Neural progenitor cell (in vitro differentiated cells): Measurements from ENCODE around the gene NAA10. TPM values are rescaled to one million over a fixed set of nuclear protein-coding genes. Genes with fewer than 3 reads are reported as not detected.

Experiments used
- DNase-seq: peaks from one replicate; pipeline ENCODE4 v3.0.0-alpha.2; 2016; ENCODE audit warnings: low spot score
- H2AFZ ChIP-seq: fragments of 200-600 bp; sonication (generic); replicated peaks from 2 replicates; pipeline ENCODE4 v1.6.1; 2016; ENCODE audit warnings: antibody characterized with exemption
- H3F3A ChIP-seq: fragments of 200-600 bp; sonication (generic); 2 replicates; pipeline ENCODE4 v1.6.1; 2016; ENCODE audit warnings: antibody characterized with exemption, low read depth
- H3K27ac ChIP-seq: fragments of 200-600 bp; sonication (generic); 2 replicates; pipeline ENCODE4 v1.5.1; 2016; ENCODE audit warnings: mild to moderate bottlenecking
- H3K27me3 ChIP-seq: fragments of 200-600 bp; sonication (generic); 2 replicates; pipeline ENCODE4 v1.6.1; 2016; ENCODE audit warnings: mild to moderate bottlenecking, moderate library complexity
- H3K36me3 ChIP-seq: fragments of 200-600 bp; sonication (generic); 2 replicates; pipeline ENCODE4 v1.5.1; 2016
- H3K4me1 ChIP-seq: fragments of 200-600 bp; sonication (generic); 2 replicates; pipeline ENCODE4 v1.6.1; 2016; ENCODE audit warnings: mixed run types
- H3K4me2 ChIP-seq: fragments of 200-600 bp; sonication (generic); 2 replicates; pipeline ENCODE4 v1.6.1; 2016
- H3K4me3 ChIP-seq: fragments of 200-600 bp; sonication (generic); 2 replicates; pipeline ENCODE4 v1.5.1; 2016
- H3K79me2 ChIP-seq: fragments of 200-600 bp; sonication (generic); 2 replicates; pipeline ENCODE4 v1.6.1; 2016; ENCODE audit warnings: low read depth
- H3K9ac ChIP-seq: fragments of 200-600 bp; sonication (generic); 2 replicates; pipeline ENCODE4 v1.6.1; 2016
- H3K9me3 ChIP-seq: fragments of 200-600 bp; sonication (generic); 2 replicates; pipeline ENCODE4 v1.5.1; 2016; ENCODE audit warnings: low read depth
- H4K20me1 ChIP-seq: fragments of 200-600 bp; sonication (generic); 2 replicates; pipeline ENCODE4 v1.6.1; 2016; ENCODE audit warnings: low read depth
- H3K27ac Mint-ChIP-seq: 3 replicates; pipeline ENCODE4 v1.8.0; 2021; ENCODE audit warnings: mixed read lengths
- H3K27me3 Mint-ChIP-seq: 2 replicates; pipeline ENCODE4 v1.8.0; 2022; ENCODE audit warnings: low read depth, mild to moderate bottlenecking, inconsistent platforms, moderate library complexity, mixed read lengths; ENCODE audit not compliant: insufficient read depth
- H3K36me3 Mint-ChIP-seq: 3 replicates; pipeline ENCODE4 v1.8.0; 2021; ENCODE audit warnings: mixed read lengths
- H3K4me1 Mint-ChIP-seq: 3 replicates; pipeline ENCODE4 v1.8.0; 2021; ENCODE audit warnings: mixed read lengths
- H3K4me3 Mint-ChIP-seq: 3 replicates; pipeline ENCODE4 v1.8.0; 2021; ENCODE audit warnings: mild to moderate bottlenecking, moderate library complexity, mixed read lengths
- H3K9me3 Mint-ChIP-seq: 3 replicates; pipeline ENCODE4 v1.8.0; 2020; ENCODE audit warnings: mixed read lengths
- CTCF ChIP-seq: fragments of 200-600 bp; sonication (generic); IDR thresholded peaks from 2 replicates; pipeline ENCODE4 v1.5.1; 2017; ENCODE audit warnings: antibody characterized with exemption, mild to moderate bottlenecking
- EZH2 ChIP-seq: fragments of 200-600 bp; sonication (generic); IDR thresholded peaks from 2 replicates; pipeline ENCODE4 v1.6.1; 2017; ENCODE audit warnings: antibody characterized with exemption, mild to moderate bottlenecking, moderate library complexity
- EZH2phosphoT487 ChIP-seq: fragments of 200-600 bp; sonication (generic); IDR thresholded peaks from 2 replicates; pipeline ENCODE4 v1.6.1; 2017; ENCODE audit warnings: antibody characterized with exemption
- total RNA-seq: library from RNA; depleted of rRNA; stranded (reverse); fragments of >200 nt; gene quantifications from 2 replicates; pipeline ENCODE4 v1.2.3, GENCODE V29; 2015; ENCODE audit warnings: low replicate concordance

NAA10 gene
- total RNA-seq, 1 donor from 2014 or later, result 55.5 TPM

- H4K20me1 ChIP-seq, result peaks cover 40% of the 10 kb centered on the region
- H3K4me1 Mint-ChIP-seq, result peaks cover 55% of the 10 kb centered on the region
- H3K4me2 ChIP-seq, result peak overlapping the region; percentile 79
- peak overlapping the region; percentile 100 for H3K27ac ChIP-seq
- H3K9me3 ChIP-seq, result no peaks in the 10 kb centered on the region
- no peaks in the 10 kb centered on the region for H3K9me3 Mint-ChIP-seq
- H3K27ac Mint-ChIP-seq, result peak overlapping the region; percentile 100
- TF ChIP-seq EZH2, result no peak
- TF ChIP-seq CTCF, result no peak
- no peak for TF ChIP-seq EZH2phosphoT487
- H3K36me3 ChIP-seq, result no peaks in the 10 kb centered on the region
- peaks cover 22% of the 10 kb centered on the region for H3K27me3 Mint-ChIP-seq
- peaks cover 35% of the 10 kb centered on the region for H3F3A ChIP-seq
- peak; percentile 83 for DNase-seq
- peak overlapping the region; percentile 98 for H3K9ac ChIP-seq
- H3K4me3 ChIP-seq, result peak overlapping the region; percentile 80
- peaks cover 46% of the 10 kb centered on the region for H3K79me2 ChIP-seq
- H2AFZ ChIP-seq, result peak overlapping the region; percentile 73
- no peaks in the 10 kb centered on the region for H3K27me3 ChIP-seq
- peaks cover 4% of the 10 kb centered on the region for H3K36me3 Mint-ChIP-seq
- H3K4me1 ChIP-seq, result peaks cover 21% of the 10 kb centered on the region
- H3K4me3 Mint-ChIP-seq, result peak overlapping the region; percentile 100
Observed at GRCh38 chrX:153971124-153971449, 36.2 kb upstream of the NAA10 start.

- Histone ChIP-seq H3K27ac (peak overlapping the region; percentile 100), H3K9me3 (no peaks in the 10 kb centered on the region), H3K4me1 (peaks cover 21% of the 10 kb centered on the region), H2AFZ (no peak overlapping the region), H4K20me1 (peaks cover 45% of the 10 kb centered on the region), H3K27me3 (no peaks in the 10 kb centered on the region), H3K9ac (peak overlapping the region; percentile 98), H3K4me3 (peak overlapping the region; percentile 80), H3K79me2 (peaks cover 52% of the 10 kb centered on the region), H3K4me2 (peak overlapping the region; percentile 79), H3F3A (peaks cover 35% of the 10 kb centered on the region), H3K36me3 (no peaks in the 10 kb centered on the region)
- H3K9me3 Mint-ChIP-seq, result no peaks in the 10 kb centered on the region
- TF ChIP-seq EZH2phosphoT487 (no peak), EZH2 (no peak), CTCF (no peak)
- DNase-seq, result peak; percentile 73
- H3K4me3 Mint-ChIP-seq, result peak overlapping the region; percentile 100
- H3K4me1 Mint-ChIP-seq, result peaks cover 54% of the 10 kb centered on the region
- peaks cover 2% of the 10 kb centered on the region for H3K36me3 Mint-ChIP-seq
- peak overlapping the region; percentile 100 for H3K27ac Mint-ChIP-seq
- H3K27me3 Mint-ChIP-seq, result peaks cover 22% of the 10 kb centered on the region
Observed at GRCh38 chrX:153970357-153971123, 35.7 kb upstream of the NAA10 start.

GRCh38 chrX:153969904-153970356, 35.1 kb upstream of the NAA10 start:
- peaks cover 22% of the 10 kb centered on the region for H3K27me3 Mint-ChIP-seq
- Histone ChIP-seq H3K79me2 (peaks cover 58% of the 10 kb centered on the region), H4K20me1 (peaks cover 52% of the 10 kb centered on the region), H3K4me3 (peak overlapping the region; percentile 80), H3K9ac (peak overlapping the region; percentile 13), H3K27me3 (no peaks in the 10 kb centered on the region), H3K4me2 (peak overlapping the region; percentile 79), H2AFZ (no peak overlapping the region), H3K36me3 (no peaks in the 10 kb centered on the region), H3K4me1 (peaks cover 21% of the 10 kb centered on the region), H3K27ac (no peak overlapping the region), H3F3A (peaks cover 35% of the 10 kb centered on the region), H3K9me3 (no peaks in the 10 kb centered on the region)
- TF ChIP-seq CTCF, result no peak
- DNase-seq, result no peak
- H3K36me3 Mint-ChIP-seq, result peaks cover 2% of the 10 kb centered on the region
- peaks cover 53% of the 10 kb centered on the region for H3K4me1 Mint-ChIP-seq
- H3K9me3 Mint-ChIP-seq, result no peaks in the 10 kb centered on the region
- H3K27ac Mint-ChIP-seq, result peak overlapping the region; percentile 87
- H3K4me3 Mint-ChIP-seq, result peak overlapping the region; percentile 100
